Esophagus muscularis mucosa (tissue), 3 donors: ENCODE data around the gene TMPRSS9.

ENCODE experiments used
- POLR2A ChIP-seq: fragments of 450-650 bp; IDR thresholded peaks from one replicate; pipeline ENCODE4 v1.6.1; 2017; ENCODE audit warnings: antibody characterized with exemption, moderate library complexity, mild to moderate bottlenecking, low read depth
- TF ChIP-seq, protein P1 (sequence below), 3 experiments: fragments of 200-600 bp in 2 of 3; fragments of 450-650 bp in 1 of 3; sonication (generic) in 2 of 3; IDR thresholded peaks; one replicate each; pipeline ENCODE4 v1.5.1; 2017 to 2019; ENCODE audit warnings: antibody characterized with exemption in 3 of 3, mild to moderate bottlenecking in 2 of 3, moderate library complexity in 1 of 3

GRCh38 chr19:2317756-2318155 lies 42.3 kb upstream of the TMPRSS9 start:
- TF ChIP-seq, protein P1, sequence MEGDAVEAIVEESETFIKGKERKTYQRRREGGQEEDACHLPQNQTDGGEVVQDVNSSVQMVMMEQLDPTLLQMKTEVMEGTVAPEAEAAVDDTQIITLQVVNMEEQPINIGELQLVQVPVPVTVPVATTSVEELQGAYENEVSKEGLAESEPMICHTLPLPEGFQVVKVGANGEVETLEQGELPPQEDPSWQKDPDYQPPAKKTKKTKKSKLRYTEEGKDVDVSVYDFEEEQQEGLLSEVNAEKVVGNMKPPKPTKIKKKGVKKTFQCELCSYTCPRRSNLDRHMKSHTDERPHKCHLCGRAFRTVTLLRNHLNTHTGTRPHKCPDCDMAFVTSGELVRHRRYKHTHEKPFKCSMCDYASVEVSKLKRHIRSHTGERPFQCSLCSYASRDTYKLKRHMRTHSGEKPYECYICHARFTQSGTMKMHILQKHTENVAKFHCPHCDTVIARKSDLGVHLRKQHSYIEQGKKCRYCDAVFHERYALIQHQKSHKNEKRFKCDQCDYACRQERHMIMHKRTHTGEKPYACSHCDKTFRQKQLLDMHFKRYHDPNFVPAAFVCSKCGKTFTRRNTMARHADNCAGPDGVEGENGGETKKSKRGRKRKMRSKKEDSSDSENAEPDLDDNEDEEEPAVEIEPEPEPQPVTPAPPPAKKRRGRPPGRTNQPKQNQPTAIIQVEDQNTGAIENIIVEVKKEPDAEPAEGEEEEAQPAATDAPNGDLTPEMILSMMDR (IDR thresholded peaks at IDR 0.05) = no peak
- no peak for TF ChIP-seq POLR2A
